GM23248 (cell line): ENCODE measurements around the gene PROM2.

Experiments
- EZH2 ChIP-seq: fragments of 200-600 bp; sonication (generic); IDR thresholded peaks from 2 replicates; pipeline ENCODE4 v1.6.1; 2018; ENCODE audit warnings: antibody characterized with exemption, mild to moderate bottlenecking; ENCODE audit not compliant: insufficient read depth, poor library complexity, severe bottlenecking
- EZH2phosphoT487 ChIP-seq: fragments of 200-600 bp; sonication (generic); IDR thresholded peaks from 2 replicates; pipeline ENCODE4 v1.6.1; 2018; ENCODE audit warnings: antibody characterized with exemption, moderate library complexity, mild to moderate bottlenecking, low read depth; ENCODE audit not compliant: insufficient read depth

DNA sequence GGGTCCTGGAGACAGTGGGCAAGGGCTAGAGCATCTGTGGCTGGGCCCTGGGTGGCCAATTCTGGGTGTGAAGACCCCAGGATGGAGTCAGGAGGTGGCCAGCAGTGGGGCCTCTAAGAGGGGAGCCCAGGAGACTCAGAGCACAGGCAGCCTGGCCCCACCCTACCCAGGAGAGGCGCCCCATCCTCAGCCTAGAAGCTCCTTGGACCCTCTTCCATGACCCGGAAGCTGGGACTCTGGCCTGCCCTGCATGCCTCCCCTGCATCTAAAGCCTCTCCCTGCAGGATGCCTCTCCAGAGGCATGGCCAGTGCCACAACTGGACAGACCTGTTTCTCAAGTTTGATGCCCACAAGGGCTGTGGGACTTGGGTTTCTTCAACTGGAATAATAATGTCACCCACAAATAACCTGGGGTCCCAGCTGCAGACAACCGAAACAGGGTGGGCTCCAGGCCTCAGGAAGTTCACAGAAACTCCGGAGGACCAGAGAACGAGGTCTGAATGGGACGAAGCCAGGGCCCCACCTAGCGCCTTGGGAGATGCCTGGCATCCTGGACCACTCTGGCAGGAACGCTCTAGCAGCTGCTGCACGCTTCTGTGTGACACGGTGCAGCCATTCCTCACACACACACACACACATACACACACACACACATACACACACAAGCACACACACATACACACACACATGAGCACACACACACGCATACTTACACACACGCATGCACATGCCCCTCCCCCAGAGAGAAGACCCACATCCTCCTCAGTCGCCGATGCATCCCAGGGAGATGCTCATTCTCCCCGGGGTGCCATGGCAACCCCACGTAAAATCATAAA lies 39.3 kb downstream of the PROM2 start:
- TF ChIP-seq EZH2phosphoT487, result no peak
- TF ChIP-seq EZH2, result no peak
